K562 (cell line): ENCODE measurements around the gene CORO2A. TPM values are rescaled to one million over a fixed set of nuclear protein-coding genes. Genes with fewer than 3 reads are reported as not detected.

Experiments
- ATAC-seq: fragments of 200-7000 bp; cut with Tn5 transposase; 3 replicates; pipeline ENCODE4 v1.9.1; 2020; ENCODE audit warnings: moderate library complexity
- BruUV-seq: library from RNA; stranded (reverse); fragments of 400-500 nt; replicated peaks from 2 replicates; lab custom pipeline; 2021; lab: Mats Ljungman, UMichigan
- CTCF ChIA-PET: fragments of 300-600 bp; formaldehyde crosslinking; extraction: SDS; loops from one replicate; lab custom pipeline; 2021; ENCODE audit warnings: low intra/inter-chr PET ratio; lab: Yijun Ruan, JAX
- POLR2A ChIA-PET: fragments of 300-600, 350-650 bp; sonication (Branson Sonifier 250); formaldehyde crosslinking; extraction: SDS; loops from one replicate; lab custom pipeline; 2021; ENCODE audit warnings: antibody characterized with exemption, inconsistent platforms; lab: Yijun Ruan, JAX
- DNase-seq, 4 experiments: peaks; one replicate each; pipeline versions ENCODE4 v3.0.0 to v3.0.0-alpha.2; 2011 to 2018; ENCODE audit warnings: low spot score in 3 of 4, mixed read lengths in 3 of 4; ENCODE audit errors: extremely low read depth in 1 of 4
- FAIRE-seq: peaks from 2 replicates; lab custom pipeline; 2011; peaks lifted over from hg19 to GRCh38; lab: Jason Lieb, UNC
- H2AFZ ChIP-seq: 2 replicates; pipeline ENCODE4 v1.6.0; 2011; ENCODE audit warnings: low read depth, low read length, control low read depth, inconsistent platforms
- H3K27ac ChIP-seq: fragments of 200-600 bp; 3 replicates; pipeline ENCODE4 v1.8.0; 2011; ENCODE audit warnings: low read depth, mild to moderate bottlenecking, control low read depth, inconsistent platforms, low read length, moderate library complexity, mixed read lengths; ENCODE audit errors: extremely low read depth
- H3K27me3 ChIP-seq, 2 experiments: fragments of 300-600 bp in 1 of 2; 2 replicates in 1 of 2; 3 replicates in 1 of 2; pipeline versions ENCODE4 v1.6.0 to v1.8.0; 2011; ENCODE audit warnings: inconsistent platforms in 2 of 2, low read length in 2 of 2, mild to moderate bottlenecking in 1 of 2, mixed read lengths in 1 of 2, moderate library complexity in 1 of 2; ENCODE audit not compliant: control insufficient read depth in 2 of 2, insufficient read depth in 2 of 2
- H3K36me3 ChIP-seq: fragments of 300-600 bp; 3 replicates; pipeline ENCODE4 v1.8.0; 2011; ENCODE audit warnings: mild to moderate bottlenecking, low read length, inconsistent platforms; ENCODE audit not compliant: control insufficient read depth, insufficient read depth
- H3K4me1 ChIP-seq, 2 experiments: fragments of 200-600 bp in 1 of 2; replicated peaks in 1 of 2; 2 replicates in 1 of 2; 3 replicates in 1 of 2; pipeline versions ENCODE4 v1.5.1 to v1.8.0; 2011; ENCODE audit warnings: inconsistent platforms in 2 of 2, low read length in 2 of 2, mild to moderate bottlenecking in 1 of 2, mixed read lengths in 1 of 2, moderate library complexity in 1 of 2; ENCODE audit not compliant: control insufficient read depth in 2 of 2, insufficient read depth in 2 of 2
- H3K4me2 ChIP-seq: 2 replicates; pipeline ENCODE4 v1.6.1; 2011; ENCODE audit warnings: low read length, control low read depth, inconsistent platforms, mixed read lengths; ENCODE audit not compliant: insufficient read depth
- H3K4me3 ChIP-seq: fragments of 200-600 bp; sonication (generic), shearing (Covaris generic); 2 replicates; pipeline ENCODE4 v1.5.1; 2016; ENCODE audit warnings: control low read depth, inconsistent platforms
- H3K79me2 ChIP-seq: fragments of 200-600 bp; 3 replicates; pipeline ENCODE4 v1.8.0; 2011; ENCODE audit warnings: low read length, inconsistent platforms; ENCODE audit not compliant: control insufficient read depth, insufficient read depth
- H3K9ac ChIP-seq, 2 experiments: 2 replicates each; pipeline versions ENCODE4 v1.6.0 to v1.6.1; 2011; ENCODE audit warnings: low read depth in 2 of 2, low read length in 2 of 2, control low read depth in 1 of 2, inconsistent platforms in 1 of 2, mild to moderate bottlenecking in 1 of 2, mixed read lengths in 1 of 2; ENCODE audit not compliant: insufficient read depth in 1 of 2
- H3K9me1 ChIP-seq: one replicate; pipeline ENCODE4 v1.6.0; 2011; ENCODE audit warnings: inconsistent platforms, mild to moderate bottlenecking, low read length, moderate library complexity; ENCODE audit not compliant: control insufficient read depth, insufficient read depth
- H3K9me3 ChIP-seq: replicated peaks from 2 replicates; pipeline ENCODE4 v1.5.1; 2011; ENCODE audit warnings: low read depth, low read length, inconsistent platforms; ENCODE audit not compliant: control insufficient read depth, insufficient read depth
- H4K20me1 ChIP-seq: replicated peaks from 2 replicates; pipeline ENCODE4 v1.6.1; 2011; ENCODE audit warnings: low read length, inconsistent platforms, mixed read lengths; ENCODE audit not compliant: control insufficient read depth, insufficient read depth
- CEBPB ChIP-seq: fragments of 450-650 bp; IDR thresholded peaks from 2 replicates; pipeline ENCODE4 v1.6.1; 2016; ENCODE audit warnings: missing genetic modification characterization, missing compliant biosample characterization
- CEBPG ChIP-seq, 3 experiments: fragments of 200-800 bp in 1 of 3; sonication (Bioruptor generic) in 1 of 3; sonication (generic) in 1 of 3; formaldehyde crosslinking in 1 of 3; IDR thresholded peaks in 2 of 3; conservative IDR thresholded peaks in 1 of 3; 2 replicates each; pipeline versions ENCODE4 v1.6.1 to v1.8.0; 2016 to 2022; ENCODE audit warnings: missing compliant biosample characterization in 2 of 3, missing genetic modification characterization in 2 of 3, mild to moderate bottlenecking in 1 of 3, missing genetic modification reagents in 1 of 3
- GTF3C2 ChIP-seq: IDR thresholded peaks from 3 replicates; pipeline ENCODE4 v1.6.1; 2011; ENCODE audit warnings: borderline replicate concordance, mild to moderate bottlenecking, moderate library complexity; ENCODE audit not compliant: insufficient read length; ENCODE audit errors: extremely low read depth
- LARP7 ChIP-seq: fragments of 450-650 bp; IDR thresholded peaks from 2 replicates; pipeline ENCODE4 v1.6.1; 2016
- RFX1 ChIP-seq: fragments of 450-650 bp; IDR thresholded peaks from 2 replicates; pipeline ENCODE4 v1.6.1; 2016; ENCODE audit warnings: mild to moderate bottlenecking, moderate library complexity
- SP1 ChIP-seq: sonication (generic); formaldehyde crosslinking; IDR thresholded peaks from 2 replicates; pipeline ENCODE4 v1.8.1; 2022; ENCODE audit warnings: mild to moderate bottlenecking, missing genetic modification reagents
- ZBTB17 ChIP-seq: fragments of 450-650 bp; formaldehyde crosslinking; IDR thresholded peaks from 2 replicates; pipeline ENCODE4 v1.4.0; 2020; ENCODE audit warnings: mild to moderate bottlenecking
- ZNF146 ChIP-seq: IDR thresholded peaks from one replicate; pipeline ENCODE4 v1.6.1; 2018; ENCODE audit warnings: missing compliant biosample characterization; ENCODE audit not compliant: unreplicated experiment
- WGBS: fragments of 100-300 bp; shearing (Covaris generic); methylation state at CpG from one replicate; pipeline ENCODE4 v1.1.6; 2016; ENCODE audit warnings: low coverage, mixed read lengths; ENCODE audit not compliant: insufficient coverage; ENCODE audit errors: missing lambda C conversion rate; 5-methylcytosine and 5-hydroxymethylcytosine counted together
- in situ Hi-C: fragments of 300-500 bp; cut with MboI; formaldehyde crosslinking; loops from 4 replicates; pipeline ENCODE4 v1.15.0; 2018; ENCODE audit warnings: inconsistent platforms, mixed read lengths
- intact Hi-C: fragments of 100-400 bp; cut with micrococcal nuclease; formaldehyde crosslinking; loops from 2 replicates; pipeline ENCODE4 v1.14.2; 2022
- polyA plus RNA-seq, 8 experiments: library from polyadenylated mRNA; depleted of rRNA in 4 of 8; stranded (reverse) in 5 of 8; unstranded in 3 of 8; fragments of >200 nt; fragmentation: Nextera tagmentation in 2 of 8; fragmentation: Illumina TruSeq in 1 of 8; extraction: Ambion mirVana in 2 of 8; extraction: Trizol in 1 of 8; gene quantifications; 2 replicates each; pipeline versions ENCODE4 v1.2.1 to v1.2.3, GENCODE V29; 2011 to 2014; ENCODE audit warnings: inconsistent platforms in 1 of 8, missing spikeins in 1 of 8
- total RNA-seq, 7 experiments: library from RNA; depleted of rRNA in 6 of 7; stranded (reverse); fragments of >200 nt in 6 of 7; fragmentation: Illumina TruSeq in 2 of 7; extraction: Trizol in 2 of 7; gene quantifications; 2 replicates each; pipeline versions ENCODE4 v1.2.1 to v1.2.3, GENCODE V29; 2011 to 2021; ENCODE audit warnings: low replicate concordance in 1 of 7
- TF ChIP-seq, protein P1 (sequence below), 2 experiments: fragments of 450-650 bp; conservative IDR thresholded peaks; 2 replicates each; pipeline ENCODE4 v1.6.1; 2017; ENCODE audit warnings: mild to moderate bottlenecking in 2 of 2, moderate library complexity in 2 of 2
- TF ChIP-seq, protein P2 (sequence below): IDR thresholded peaks from 2 replicates; pipeline ENCODE4 v1.6.1; 2014; ENCODE audit warnings: antibody characterized with exemption
- TF ChIP-seq, protein P3 (sequence below): fragments of 450-650 bp; IDR thresholded peaks from 2 replicates; pipeline ENCODE4 v1.6.1; 2014; ENCODE audit warnings: low read depth, mild to moderate bottlenecking, moderate library complexity, borderline replicate concordance

CORO2A gene
- total and polyA plus RNA-seq, 9 of the 15 experiments (the other 6 are each of a cell fraction or from before 2014, with no cell fraction given): 9.5 to 26.6 (median 18.0) TPM

DNA sequence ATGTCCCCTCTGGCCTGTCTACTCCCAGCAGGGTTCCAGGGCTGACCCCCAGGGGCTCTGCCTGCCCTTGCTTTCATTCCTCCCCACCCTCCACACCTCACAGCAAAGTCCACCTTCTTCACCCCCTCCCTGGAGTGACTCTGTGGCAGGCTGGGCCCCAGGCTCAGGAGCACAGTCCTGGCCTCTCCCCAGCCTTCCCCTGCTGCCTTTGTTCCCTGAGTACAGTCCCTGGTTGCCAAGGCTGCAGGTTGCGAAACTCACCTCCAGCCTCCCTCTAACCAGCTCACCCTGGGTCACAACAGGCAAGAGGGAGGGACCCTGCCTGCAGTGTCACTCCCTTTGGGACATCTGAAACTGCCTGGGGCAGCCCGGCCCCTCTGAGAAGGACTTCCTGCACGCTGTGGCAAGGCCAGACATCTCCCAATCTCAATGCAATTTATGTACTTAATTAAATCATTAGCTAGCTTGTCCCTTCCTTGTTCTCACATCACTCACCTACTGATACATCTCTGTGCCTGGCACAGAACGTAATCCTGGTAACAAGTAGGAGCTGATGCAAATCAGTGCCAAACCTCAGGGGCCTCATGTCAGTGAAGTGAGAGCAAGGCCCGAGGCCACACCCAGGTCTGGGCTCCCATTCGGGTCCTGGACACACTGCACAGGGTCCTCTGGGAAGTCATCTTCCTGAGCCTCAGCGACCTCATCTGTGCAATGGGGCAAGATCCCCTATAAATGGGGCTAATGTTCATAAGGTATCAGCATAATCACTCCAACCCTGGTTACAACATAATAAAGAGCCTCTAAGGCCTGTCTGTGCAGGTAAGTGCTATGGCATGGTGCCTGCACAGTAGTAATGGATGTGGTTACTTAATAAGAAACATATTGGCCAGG lies 46.1 kb downstream of the CORO2A start:
- H3K9me3 ChIP-seq: no peaks in the 10 kb centered on the region
- TF ChIP-seq ZNF146 (CRISPR knock-in tag) (no peak), CEBPB (peak; percentile 97), RFX1 (peak; percentile 40; the same call in 1 of the 2 replicates), SP1 (no peak), GTF3C2 (no peak), LARP7 (no peak), CEBPG (CRISPR knock-in tag; IDR thresholded peaks at IDR 0.05) (peak; percentile 65), CEBPG (tag; conservative IDR thresholded peaks at IDR 0.05 in 1 of 2, IDR thresholded peaks at IDR 0.05 in 1 of 2) (peak in 1 of 2 experiments; percentile 28; a peak in 1 of 4 replicates), ZBTB17 (CRISPR knock-in tag) (no peak)
- TF ChIP-seq, protein P1, sequence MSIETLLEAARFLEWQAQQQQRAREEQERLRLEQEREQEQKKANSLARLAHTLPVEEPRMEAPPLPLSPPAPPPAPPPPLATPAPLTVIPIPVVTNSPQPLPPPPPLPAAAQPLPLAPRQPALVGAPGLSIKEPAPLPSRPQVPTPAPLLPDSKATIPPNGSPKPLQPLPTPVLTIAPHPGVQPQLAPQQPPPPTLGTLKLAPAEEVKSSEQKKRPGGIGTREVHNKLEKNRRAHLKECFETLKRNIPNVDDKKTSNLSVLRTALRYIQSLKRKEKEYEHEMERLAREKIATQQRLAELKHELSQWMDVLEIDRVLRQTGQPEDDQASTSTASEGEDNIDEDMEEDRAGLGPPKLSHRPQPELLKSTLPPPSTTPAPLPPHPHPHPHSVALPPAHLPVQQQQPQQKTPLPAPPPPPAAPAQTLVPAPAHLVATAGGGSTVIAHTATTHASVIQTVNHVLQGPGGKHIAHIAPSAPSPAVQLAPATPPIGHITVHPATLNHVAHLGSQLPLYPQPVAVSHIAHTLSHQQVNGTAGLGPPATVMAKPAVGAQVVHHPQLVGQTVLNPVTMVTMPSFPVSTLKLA (conservative IDR thresholded peaks at IDR 0.05): no peak
- TF ChIP-seq, protein P2, sequence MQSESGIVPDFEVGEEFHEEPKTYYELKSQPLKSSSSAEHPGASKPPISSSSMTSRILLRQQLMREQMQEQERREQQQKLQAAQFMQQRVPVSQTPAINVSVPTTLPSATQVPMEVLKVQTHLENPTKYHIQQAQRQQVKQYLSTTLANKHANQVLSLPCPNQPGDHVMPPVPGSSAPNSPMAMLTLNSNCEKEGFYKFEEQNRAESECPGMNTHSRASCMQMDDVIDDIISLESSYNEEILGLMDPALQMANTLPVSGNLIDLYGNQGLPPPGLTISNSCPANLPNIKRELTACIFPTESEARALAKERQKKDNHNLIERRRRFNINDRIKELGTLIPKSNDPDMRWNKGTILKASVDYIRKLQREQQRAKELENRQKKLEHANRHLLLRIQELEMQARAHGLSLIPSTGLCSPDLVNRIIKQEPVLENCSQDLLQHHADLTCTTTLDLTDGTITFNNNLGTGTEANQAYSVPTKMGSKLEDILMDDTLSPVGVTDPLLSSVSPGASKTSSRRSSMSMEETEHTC: no peak
- TF ChIP-seq, protein P3, sequence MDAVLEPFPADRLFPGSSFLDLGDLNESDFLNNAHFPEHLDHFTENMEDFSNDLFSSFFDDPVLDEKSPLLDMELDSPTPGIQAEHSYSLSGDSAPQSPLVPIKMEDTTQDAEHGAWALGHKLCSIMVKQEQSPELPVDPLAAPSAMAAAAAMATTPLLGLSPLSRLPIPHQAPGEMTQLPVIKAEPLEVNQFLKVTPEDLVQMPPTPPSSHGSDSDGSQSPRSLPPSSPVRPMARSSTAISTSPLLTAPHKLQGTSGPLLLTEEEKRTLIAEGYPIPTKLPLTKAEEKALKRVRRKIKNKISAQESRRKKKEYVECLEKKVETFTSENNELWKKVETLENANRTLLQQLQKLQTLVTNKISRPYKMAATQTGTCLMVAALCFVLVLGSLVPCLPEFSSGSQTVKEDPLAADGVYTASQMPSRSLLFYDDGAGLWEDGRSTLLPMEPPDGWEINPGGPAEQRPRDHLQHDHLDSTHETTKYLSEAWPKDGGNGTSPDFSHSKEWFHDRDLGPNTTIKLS: no peak
- TF ChIP-seq, all 486 proteins: peak for 3
- Histone ChIP-seq H3K4me2 (no peak overlapping the region), H3K4me3 (no peak overlapping the region), H4K20me1 (no peaks in the 10 kb centered on the region), H3K36me3 (peaks cover 20% of the 10 kb centered on the region; the same call in 2 of the 3 replicates), H2AFZ (no peak overlapping the region), H3K9me1 (peaks cover 4% of the 10 kb centered on the region), H3K79me2 (no peaks in the 10 kb centered on the region), H3K27ac (no peak overlapping the region), H3K4me1 (peaks cover 2 to 10% of the 10 kb centered on the region in 2 experiments; a peak in 3 of 5 replicates), H3K27me3 (no peaks in the 10 kb centered on the region), H3K9ac (peak overlapping the region in 1 of 2 experiments; percentile 37; a peak in 2 of 4 replicates)
- intact Hi-C loops (no loop called here), in situ Hi-C loops (no loop called here)
- POLR2A ChIA-PET: interaction anchor here (0.5 kb wide), 1 partner anchor 305 kb away, joined by 3 read pairs; no protein-coding TSS in a partner anchor
- ATAC-seq: peak; percentile 33
- 62% methylated on average over 7 of the region's 7 CpGs for WGBS
- BruUV-seq: no TSS peak
- DNase-seq: peak in 1 of 4 experiments; percentile 13
- CTCF ChIA-PET: interaction anchor here (0.6 kb wide), 1 partner anchor 29 kb away, joined by 3 read pairs; no protein-coding TSS in a partner anchor
- no peak for FAIRE-seq
